Transverse colon (tissue), 4 donors: ENCODE measurements around the gene LYRM9. TPM values are rescaled to one million over a fixed set of nuclear protein-coding genes. Genes with fewer than 3 reads are reported as not detected.
"Not testable (repeated sequence)": the region's sequence is repeated elsewhere in the genome, so short reads cannot be mapped to it uniquely, and the experiment has no call there.

Source experiments
- DNase-seq: peaks from one replicate; pipeline ENCODE4 v3.0.0-alpha.2; 2019
- H3K27ac ChIP-seq, 4 donors: fragments of 200-600 bp; sonication (generic); 2 replicates each; pipeline ENCODE4 v1.5.1; 2016 to 2018; ENCODE audit warnings: inconsistent platforms in 4 of 4
- H3K27me3 ChIP-seq: fragments of 200-600 bp; sonication (generic); 2 replicates; pipeline ENCODE4 v1.5.1; 2017; ENCODE audit warnings: inconsistent platforms
- H3K36me3 ChIP-seq, 4 donors: fragments of 200-600 bp; sonication (generic); 2 replicates each; pipeline ENCODE4 v1.5.1; 2017 to 2019; ENCODE audit warnings: inconsistent platforms in 4 of 4
- H3K4me1 ChIP-seq, 4 donors: fragments of 200-600 bp; sonication (generic); 2 replicates each; pipeline ENCODE4 v1.5.1; 2017 to 2020; ENCODE audit warnings: inconsistent platforms in 4 of 4
- H3K4me3 ChIP-seq, 4 donors: fragments of 200-600 bp; sonication (generic); 1 replicate in 1 of 4; 2 replicates in 3 of 4; pipeline versions ENCODE4 v1.5.1 to v1.6.1; 2017 to 2019; ENCODE audit warnings: inconsistent platforms in 4 of 4
- H3K9me3 ChIP-seq, 2 donors: fragments of 200-600 bp; sonication (generic); 2 replicates each; pipeline ENCODE4 v1.5.1; 2017 to 2019; ENCODE audit warnings: inconsistent platforms in 2 of 2
- EP300 ChIP-seq: sonication (generic); formaldehyde crosslinking; IDR thresholded peaks from one replicate; pipeline ENCODE4 v1.6.1; 2017; ENCODE audit warnings: antibody characterized with exemption, low read depth
- POLR2A ChIP-seq: fragments of 450-650 bp; IDR thresholded peaks from one replicate; pipeline ENCODE4 v1.6.1; 2016; ENCODE audit warnings: antibody characterized with exemption, mild to moderate bottlenecking, moderate library complexity
- POLR2AphosphoS5 ChIP-seq, 3 donors: sonication (generic); formaldehyde crosslinking; IDR thresholded peaks; one replicate each; pipeline ENCODE4 v1.6.1; 2016; ENCODE audit warnings: antibody characterized with exemption in 3 of 3
- WGBS, 2 donors: methylation state at CpG; one replicate each; pipeline ENCODE4 v1.1.5; 2018; ENCODE audit warnings: low coverage in 1 of 2; 5-methylcytosine and 5-hydroxymethylcytosine counted together
- in situ Hi-C, 4 donors: fragments of 200-750 bp; cut with MboI; loops; one replicate each; pipeline versions ENCODE4 v1.15.0 to v1.15.1; 2017; ENCODE audit warnings: low sequenced_read_pairs in 3 of 4, low pct_ligation_motif_present in 1 of 4, low pct_unique_long_range_greater_than_20kb in 1 of 4
- intact Hi-C: fragments of 100-400 bp; cut with DNase I; formaldehyde crosslinking; loops from one replicate; pipeline ENCODE4 v1.15.1; 2023; ENCODE audit warnings: low total_unique reads
- total RNA-seq, 4 donors: library from RNA; depleted of rRNA; stranded (reverse); fragments of >200 nt; gene quantifications; one replicate each; pipeline ENCODE4 v1.1.0, GENCODE V29; 2016
- TF ChIP-seq, protein P1 (sequence below), 5 experiments: fragments of 200-600 bp in 3 of 5; fragments of 450-650 bp in 2 of 5; sonication (generic) in 3 of 5; IDR thresholded peaks; 1 replicate in 2 of 5; 2 replicates in 3 of 5; pipeline ENCODE4 v1.5.1; 2016 to 2017; ENCODE audit warnings: antibody characterized with exemption in 5 of 5, inconsistent platforms in 3 of 5, mild to moderate bottlenecking in 2 of 5, moderate library complexity in 1 of 5

Gene LYRM9
- total RNA-seq, 4 donors from 2014 or later = 2.6 to 33.0 (median 12.1) TPM

DNA sequence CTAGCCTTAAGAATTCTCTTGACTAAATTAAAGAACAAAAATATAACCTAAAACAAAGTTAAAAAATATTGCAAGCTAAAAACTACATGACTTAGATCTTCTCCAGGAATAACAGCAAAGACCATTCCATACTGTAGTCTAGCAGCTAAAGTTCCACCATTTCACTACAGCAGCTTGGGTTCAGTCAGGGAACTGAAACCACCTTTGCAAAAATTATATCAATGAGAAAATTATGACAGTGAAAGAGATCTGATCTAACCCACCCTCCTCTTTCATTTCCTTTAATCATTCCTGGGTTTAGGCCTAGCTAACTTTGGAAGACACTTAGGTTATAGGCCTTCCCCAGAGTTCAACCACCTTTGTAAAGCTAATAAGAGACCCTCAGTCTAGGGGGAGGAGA, 56.5 kb downstream of the LYRM9 start:
- H3K27me3 ChIP-seq = no peaks in the 10 kb centered on the region
- peaks cover 0 to 2% (median 0%) of the 10 kb centered on the region in 4 donors for H3K4me1 ChIP-seq
- no peak for DNase-seq
- no peaks in the 10 kb centered on the region for H3K36me3 ChIP-seq
- intact Hi-C loops (no loop called here), in situ Hi-C loops (no loop called here)
- H3K9me3 ChIP-seq = no peaks in the 10 kb centered on the region
- H3K27ac ChIP-seq = no peak overlapping the region
- TF ChIP-seq POLR2AphosphoS5 (IDR thresholded peaks at IDR 0.05) (no peak), POLR2A (no peak), EP300 (no peak)
- TF ChIP-seq, protein P1, sequence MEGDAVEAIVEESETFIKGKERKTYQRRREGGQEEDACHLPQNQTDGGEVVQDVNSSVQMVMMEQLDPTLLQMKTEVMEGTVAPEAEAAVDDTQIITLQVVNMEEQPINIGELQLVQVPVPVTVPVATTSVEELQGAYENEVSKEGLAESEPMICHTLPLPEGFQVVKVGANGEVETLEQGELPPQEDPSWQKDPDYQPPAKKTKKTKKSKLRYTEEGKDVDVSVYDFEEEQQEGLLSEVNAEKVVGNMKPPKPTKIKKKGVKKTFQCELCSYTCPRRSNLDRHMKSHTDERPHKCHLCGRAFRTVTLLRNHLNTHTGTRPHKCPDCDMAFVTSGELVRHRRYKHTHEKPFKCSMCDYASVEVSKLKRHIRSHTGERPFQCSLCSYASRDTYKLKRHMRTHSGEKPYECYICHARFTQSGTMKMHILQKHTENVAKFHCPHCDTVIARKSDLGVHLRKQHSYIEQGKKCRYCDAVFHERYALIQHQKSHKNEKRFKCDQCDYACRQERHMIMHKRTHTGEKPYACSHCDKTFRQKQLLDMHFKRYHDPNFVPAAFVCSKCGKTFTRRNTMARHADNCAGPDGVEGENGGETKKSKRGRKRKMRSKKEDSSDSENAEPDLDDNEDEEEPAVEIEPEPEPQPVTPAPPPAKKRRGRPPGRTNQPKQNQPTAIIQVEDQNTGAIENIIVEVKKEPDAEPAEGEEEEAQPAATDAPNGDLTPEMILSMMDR (IDR thresholded peaks at IDR 0.05) = no peak
- H3K4me3 ChIP-seq = no peak overlapping the region

DNA sequence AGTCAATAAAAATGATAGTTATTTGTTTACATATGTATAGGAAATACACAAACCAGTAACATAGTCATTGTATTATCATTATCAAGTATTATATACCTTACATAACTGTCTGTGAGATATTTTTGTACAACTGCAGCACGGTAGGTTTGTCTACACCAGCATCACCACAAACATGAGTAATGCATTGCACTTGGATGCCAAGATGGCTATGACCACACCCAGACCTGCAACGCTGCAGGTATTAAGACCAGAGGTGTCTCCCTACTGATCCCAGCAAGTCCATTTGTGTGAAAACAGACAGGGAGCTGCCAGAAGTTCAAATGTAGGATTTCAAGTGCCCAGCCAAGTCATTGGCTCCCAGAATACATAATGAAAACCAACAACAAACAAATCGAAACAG, 58.6 kb downstream of the LYRM9 start:
- DNase-seq = no peak
- Histone ChIP-seq H3K4me1 (peaks cover 0 to 2% (median 0%) of the 10 kb centered on the region in 4 donors), H3K9me3 (no peaks in the 10 kb centered on the region), H3K27ac (no peak overlapping the region), H3K36me3 (no peaks in the 10 kb centered on the region), H3K27me3 (no peaks in the 10 kb centered on the region), H3K4me3 (no peak overlapping the region)
- intact Hi-C loops (no loop called here), in situ Hi-C loops (no loop called here)
- TF ChIP-seq, protein P1 (IDR thresholded peaks at IDR 0.05) = no peak
- TF ChIP-seq EP300 (no peak), POLR2AphosphoS5 (IDR thresholded peaks at IDR 0.05) (no peak), POLR2A (no peak)
- WGBS, 2 donors = 83 to 89% methylated on average over 3 of the region's 3 CpGs

- Histone ChIP-seq H3K4me1 (peaks cover 0 to 2% (median 0%) of the 10 kb centered on the region in 4 donors), H3K36me3 (no peaks in the 10 kb centered on the region), H3K4me3 (no peak overlapping the region), H3K9me3 (no peaks in the 10 kb centered on the region), H3K27me3 (no peaks in the 10 kb centered on the region), H3K27ac (no peak overlapping the region)
- in situ Hi-C loops = no loop called here
- no peak for DNase-seq
- TF ChIP-seq POLR2A = no peak
- TF ChIP-seq, protein P1 (IDR thresholded peaks at IDR 0.05) = no peak
- no peak for TF ChIP-seq POLR2AphosphoS5 (IDR thresholded peaks at IDR 0.05)
- intact Hi-C loops = no loop called here
Observed at GRCh38 chr17:27832831-27833230, 60.3 kb downstream of the LYRM9 start.

- intact Hi-C loops, H3K4me3 ChIP-seq, H3K27me3 ChIP-seq, in situ Hi-C loops, H3K4me1 ChIP-seq, H3K9me3 ChIP-seq, H3K27ac ChIP-seq, H3K36me3 ChIP-seq, DNase-seq: not testable (repeated sequence)
- 29% methylated on average over 1 of the region's 1 CpG; no CpG with 5 or more reads in 1 of the 2 donors for WGBS, 2 donors
Observed at GRCh38 chr17:27829888-27830287, 63.3 kb downstream of the LYRM9 start.

DNA sequence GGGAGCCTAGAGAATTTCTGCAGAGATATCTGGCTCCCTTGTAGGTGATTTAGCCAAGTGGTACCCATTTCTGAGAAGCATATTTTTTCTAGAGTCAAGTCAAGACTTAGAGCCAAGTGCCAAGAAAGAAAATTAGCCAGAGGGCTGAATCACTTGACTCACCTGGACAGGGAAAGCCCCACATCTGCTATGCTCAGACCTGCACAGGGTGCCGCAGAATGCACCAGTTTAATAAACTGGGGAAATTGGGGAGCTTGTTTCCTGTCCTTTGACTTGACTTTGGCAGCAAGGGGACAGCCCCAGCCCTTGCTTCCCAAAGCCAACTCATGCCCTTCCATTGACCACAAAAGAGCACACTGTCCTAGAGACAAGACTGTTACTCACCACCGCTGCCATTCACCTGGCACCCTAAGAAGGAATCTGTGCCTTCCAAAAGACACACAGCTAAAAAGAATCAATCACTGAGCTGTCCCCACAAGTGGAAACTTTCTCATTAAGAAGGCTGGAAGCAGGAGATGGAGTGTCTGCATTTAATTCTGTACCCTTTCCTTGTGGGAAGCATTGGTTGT, 63.9 kb downstream of the LYRM9 start:
- WGBS, 2 donors = no CpG with 5 or more reads among the region's 2 CpGs
- in situ Hi-C loops, DNase-seq, H3K27me3 ChIP-seq, H3K4me3 ChIP-seq, H3K36me3 ChIP-seq, H3K9me3 ChIP-seq, intact Hi-C loops, H3K4me1 ChIP-seq, H3K27ac ChIP-seq: not testable (repeated sequence)

Other genes starting within 250 kb of the LYRM9 start
- gene NOS2, start 92.8 kb downstream of the LYRM9 start, total RNA-seq = 10 to 100 TPM in 1 of 4 donors, 1 to 10 TPM in 2, under 1 TPM in 1; 0.40 to 20.3 (median 2.2) TPM
- gene NLK, start 149.3 kb upstream of the LYRM9 start, total RNA-seq = 10 to 100 TPM in 3 of 4 donors, 1 to 10 TPM in 1; 6.2 to 40.5 (median 29.9) TPM